GM12865 (cell line): ENCODE data around the gene PCDHGA11.
"Not testable (repeated sequence)": the region's sequence is repeated elsewhere in the genome, so short reads cannot be mapped to it uniquely, and the experiment has no call there.

Source experiments
- DNase-seq: peaks from one replicate; pipeline ENCODE4 v3.0.0; 2010; ENCODE audit warnings: low read depth
- H3K4me3 ChIP-seq: 2 replicates; pipeline ENCODE4 v1.5.1; 2011; ENCODE audit warnings: mild to moderate bottlenecking, low read depth, low read length, control low read depth
- CTCF ChIP-seq: IDR thresholded peaks from 2 replicates; pipeline ENCODE4 v1.5.1; 2011; ENCODE audit warnings: low read length, control low read depth, low read depth, inconsistent platforms; ENCODE audit not compliant: insufficient read depth; ENCODE audit errors: missing control alignments

Gene PCDHGA11

DNA sequence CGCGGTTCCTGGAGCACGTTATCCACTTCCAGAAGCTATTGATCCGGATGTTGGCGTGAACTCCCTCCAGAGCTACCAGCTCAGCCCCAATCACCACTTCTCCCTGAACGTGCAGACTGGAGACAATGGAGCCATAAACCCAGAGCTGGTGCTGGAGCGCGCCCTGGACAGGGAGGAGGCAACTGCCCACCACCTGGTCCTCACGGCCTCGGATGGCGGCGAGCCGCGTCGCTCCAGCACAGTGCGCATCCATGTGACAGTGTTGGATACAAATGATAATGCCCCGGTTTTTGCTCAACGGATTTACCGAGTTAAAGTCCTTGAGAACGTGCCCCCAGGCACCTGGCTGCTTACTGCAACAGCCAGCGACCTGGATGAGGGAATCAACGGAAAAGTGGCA lies 17.5 kb upstream of the PCDHGA11 start:
- TF ChIP-seq CTCF = no peak
- no peak overlapping the region for H3K4me3 ChIP-seq
- DNase-seq = no peak

GRCh38 chr5:141407790-141408505 lies 12.9 kb upstream of the PCDHGA11 start, which contains the start of gene PCDHGB6:
PCDHGB6 (plus strand) TSS chr5:141408021; CDS start chr5:141408203, 182 bp downstream.
- peak; percentile 58 for DNase-seq
- TF ChIP-seq CTCF = peak; percentile 53
- H3K4me3 ChIP-seq = peak within 1 kb of the TSS; percentile 42

DNA sequence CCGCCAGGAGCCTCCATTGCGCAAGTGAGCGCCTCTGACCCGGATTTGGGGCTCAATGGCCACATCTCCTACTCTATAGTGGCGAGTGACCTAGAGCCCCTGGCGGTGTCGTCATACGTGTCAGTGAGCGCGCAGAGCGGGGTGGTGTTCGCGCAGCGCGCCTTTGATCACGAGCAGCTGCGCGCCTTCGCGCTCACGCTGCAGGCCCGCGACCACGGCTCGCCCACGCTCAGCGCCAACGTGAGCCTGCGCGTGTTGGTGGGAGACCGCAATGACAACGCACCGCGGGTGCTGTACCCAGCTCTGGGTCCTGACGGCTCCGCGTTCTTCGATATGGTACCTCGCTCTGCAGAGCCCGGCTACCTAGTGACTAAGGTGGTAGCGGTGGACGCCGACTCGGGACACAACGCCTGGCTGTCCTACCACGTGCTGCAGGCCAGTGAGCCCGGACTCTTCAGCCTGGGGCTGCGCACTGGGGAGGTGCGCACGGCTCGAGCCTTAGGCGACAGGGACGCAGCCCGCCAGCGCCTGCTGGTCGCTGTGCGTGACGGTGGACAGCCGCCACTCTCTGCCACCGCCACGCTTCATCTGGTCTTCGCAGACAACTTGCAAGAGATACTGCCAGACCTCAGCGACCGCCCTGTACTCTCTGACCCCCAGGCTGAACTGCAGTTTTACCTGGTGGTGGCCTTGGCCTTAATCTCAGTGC lies 11.1 kb upstream of the PCDHGA11 start:
- H3K4me3 ChIP-seq = no peak overlapping the region
- TF ChIP-seq CTCF = no peak
- DNase-seq = no peak

DNA sequence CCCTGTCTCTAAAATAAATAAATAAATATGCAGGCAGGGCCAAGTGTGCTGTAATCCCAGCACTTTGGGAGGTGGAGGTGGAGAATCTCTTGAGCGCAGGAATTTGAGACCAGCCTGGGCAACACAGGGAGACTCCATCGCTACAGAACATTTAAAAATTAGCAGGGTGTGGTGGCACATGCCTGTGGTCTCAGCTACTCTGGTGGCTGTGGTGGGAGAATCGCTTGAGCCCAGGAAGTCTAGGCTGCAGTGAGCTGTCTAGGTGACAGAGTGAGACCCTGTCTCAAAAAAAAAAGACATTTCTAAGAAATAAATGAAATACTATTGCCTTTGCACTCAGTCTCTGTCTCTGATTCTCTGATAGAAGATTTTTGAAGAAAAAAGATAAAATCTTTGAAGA lies 9.3 kb upstream of the PCDHGA11 start:
- DNase-seq = no peak
- no peak overlapping the region for H3K4me3 ChIP-seq
- no peak for TF ChIP-seq CTCF

DNA sequence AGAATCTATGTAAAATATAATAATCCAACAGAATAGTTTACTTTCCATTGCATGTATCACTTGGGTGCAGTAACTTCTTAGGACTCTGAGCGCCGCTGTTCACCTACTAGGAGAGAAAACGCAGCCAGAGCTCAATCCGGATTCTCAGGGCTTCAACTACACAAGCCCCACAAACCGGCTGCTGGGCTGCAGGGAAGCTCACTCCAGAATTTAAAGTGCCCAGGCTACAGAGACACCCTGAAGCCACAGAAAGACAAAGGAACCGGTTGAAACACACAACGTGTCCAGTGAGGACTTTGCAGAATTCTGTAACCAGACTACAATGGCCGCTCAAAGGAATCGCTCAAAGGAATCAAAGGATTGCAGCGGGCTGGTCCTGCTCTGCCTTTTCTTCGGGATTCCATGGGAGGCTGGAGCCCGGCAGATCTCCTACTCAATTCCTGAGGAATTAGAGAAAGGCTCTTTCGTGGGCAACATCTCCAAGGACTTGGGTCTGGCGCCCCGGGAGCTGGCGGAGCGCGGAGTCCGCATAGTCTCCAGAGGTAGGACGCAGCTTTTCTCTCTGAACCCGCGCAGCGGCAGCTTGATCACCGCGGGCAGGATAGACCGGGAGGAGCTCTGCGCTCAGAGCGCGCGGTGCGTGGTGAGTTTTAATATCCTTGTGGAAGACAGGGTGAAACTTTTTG lies 7.9 kb upstream of the PCDHGA11 start, which contains the start of gene PCDHGA10:
PCDHGA10 (plus strand) TSS at position 134 of the 686 bp plus-strand sequence; CDS start at position 323, 189 bp downstream.
- peak within 1 kb of the TSS; percentile 64 for H3K4me3 ChIP-seq
- peak; percentile 77 for TF ChIP-seq CTCF
- peak; percentile 86 for DNase-seq

DNA sequence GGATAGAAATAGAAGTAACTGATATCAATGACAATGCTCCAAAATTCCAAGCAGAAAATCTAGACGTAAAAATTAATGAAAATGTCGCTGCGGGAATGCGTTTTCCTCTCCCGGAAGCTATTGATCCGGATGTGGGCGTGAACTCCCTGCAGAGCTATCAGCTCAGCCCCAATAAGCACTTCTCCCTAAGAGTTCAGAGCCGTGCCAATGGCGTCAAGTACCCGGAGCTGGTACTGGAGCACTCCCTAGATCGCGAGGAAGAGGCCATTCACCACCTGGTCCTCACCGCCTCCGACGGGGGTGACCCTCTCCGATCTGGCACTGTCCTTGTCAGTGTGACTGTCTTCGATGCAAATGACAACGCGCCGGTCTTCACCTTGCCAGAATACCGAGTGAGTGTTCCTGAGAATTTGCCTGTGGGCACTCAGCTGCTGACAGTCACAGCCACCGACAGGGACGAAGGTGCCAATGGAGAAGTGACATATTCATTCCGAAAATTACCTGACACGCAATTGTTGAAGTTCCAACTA lies 7.2 kb upstream of the PCDHGA11 start:
- no peak for TF ChIP-seq CTCF
- H3K4me3 ChIP-seq = peak overlapping the region; percentile 64
- no peak for DNase-seq

GRCh38 chr5:141414548-141415274 lies 6.1 kb upstream of the PCDHGA11 start:
- DNase-seq, H3K4me3 ChIP-seq: not testable (repeated sequence)

GRCh38 chr5:141415275-141415618 lies 5.6 kb upstream of the PCDHGA11 start:
- H3K4me3 ChIP-seq = peak overlapping the region; percentile 30

More at GRCh38 chr5:141415275-141415618, 5.6 kb upstream of the PCDHGA11 start:
- peak; percentile 45 for DNase-seq
